MM.1S (cell line): ENCODE results near the gene CCDC178.

Experiments used
- DNase-seq: peaks from one replicate; pipeline ENCODE4 v3.0.0-alpha.2; 2015
- H2AFZ ChIP-seq: fragments of 300-600 bp; sonication (generic); 2 replicates; pipeline ENCODE4 v1.6.0; 2016; ENCODE audit warnings: antibody characterized with exemption, low read length
- H3F3A ChIP-seq: fragments of 300-600 bp; sonication (generic); 2 replicates; pipeline ENCODE4 v1.6.1; 2016; ENCODE audit warnings: mild to moderate bottlenecking, antibody characterized with exemption, low read length, moderate library complexity, mixed read lengths; ENCODE audit not compliant: insufficient read depth
- H3K27ac ChIP-seq: fragments of 300-600 bp; sonication (generic); 2 replicates; pipeline ENCODE4 v1.5.1; 2016; ENCODE audit warnings: mild to moderate bottlenecking, low read length
- H3K27me3 ChIP-seq: fragments of 300-600 bp; sonication (generic); replicated peaks from 2 replicates; pipeline ENCODE4 v1.6.0; 2016; ENCODE audit warnings: low read length; ENCODE audit not compliant: insufficient read depth
- H3K36me3 ChIP-seq: fragments of 300-600 bp; sonication (generic); replicated peaks from 2 replicates; pipeline ENCODE4 v1.6.1; 2016; ENCODE audit warnings: mild to moderate bottlenecking, low read length, mixed read lengths; ENCODE audit not compliant: insufficient read depth
- H3K4me1 ChIP-seq: fragments of 300-600 bp; sonication (generic); 2 replicates; pipeline ENCODE4 v1.6.1; 2016; ENCODE audit warnings: low read length, mixed read lengths
- H3K4me2 ChIP-seq: fragments of 300-600 bp; sonication (generic); 2 replicates; pipeline ENCODE4 v1.6.0; 2016; ENCODE audit warnings: low read depth, low read length
- H3K4me3 ChIP-seq: fragments of 300-600 bp; sonication (generic); 2 replicates; pipeline ENCODE4 v1.5.1; 2016; ENCODE audit warnings: low read length, mixed read lengths
- H3K79me2 ChIP-seq: fragments of 300-600 bp; sonication (generic); 2 replicates; pipeline ENCODE4 v1.6.1; 2016; ENCODE audit warnings: mixed run types, low read length, mixed read lengths
- H3K9ac ChIP-seq: fragments of 300-600 bp; sonication (generic); 2 replicates; pipeline ENCODE4 v1.6.1; 2016; ENCODE audit warnings: low read length, mixed read lengths
- H3K9me2 ChIP-seq: fragments of 300-600 bp; sonication (generic); replicated peaks from 2 replicates; pipeline ENCODE4 v1.6.1; 2016; ENCODE audit warnings: mild to moderate bottlenecking, low read length, mixed read lengths; ENCODE audit not compliant: insufficient read depth
- H3K9me3 ChIP-seq: fragments of 300-600 bp; sonication (generic); replicated peaks from 2 replicates; pipeline ENCODE4 v1.6.1; 2016; ENCODE audit warnings: mild to moderate bottlenecking, low read length, mixed read lengths; ENCODE audit not compliant: insufficient read depth
- H4K20me1 ChIP-seq: fragments of 300-600 bp; sonication (generic); 2 replicates; pipeline ENCODE4 v1.6.1; 2016; ENCODE audit warnings: mild to moderate bottlenecking, low read length, moderate library complexity, mixed read lengths; ENCODE audit not compliant: insufficient read depth
- EZH2 ChIP-seq: fragments of 300-600 bp; sonication (generic); optimal IDR thresholded peaks from 2 replicates; pipeline ENCODE3; 2017; ENCODE audit warnings: low read depth, mild to moderate bottlenecking, antibody characterized with exemption, low read length, mixed read lengths
- EZH2phosphoT487 ChIP-seq: fragments of 300-600 bp; sonication (generic); IDR thresholded peaks from 2 replicates; pipeline ENCODE4 v1.6.1; 2018; ENCODE audit warnings: antibody characterized with exemption, low read length
- TF ChIP-seq, protein P1 (sequence below): fragments of 300-600 bp; sonication (generic); IDR thresholded peaks from 2 replicates; pipeline ENCODE4 v1.5.1; 2016; ENCODE audit warnings: antibody characterized with exemption, low read length, mixed read lengths

The CCDC178 gene

DNA sequence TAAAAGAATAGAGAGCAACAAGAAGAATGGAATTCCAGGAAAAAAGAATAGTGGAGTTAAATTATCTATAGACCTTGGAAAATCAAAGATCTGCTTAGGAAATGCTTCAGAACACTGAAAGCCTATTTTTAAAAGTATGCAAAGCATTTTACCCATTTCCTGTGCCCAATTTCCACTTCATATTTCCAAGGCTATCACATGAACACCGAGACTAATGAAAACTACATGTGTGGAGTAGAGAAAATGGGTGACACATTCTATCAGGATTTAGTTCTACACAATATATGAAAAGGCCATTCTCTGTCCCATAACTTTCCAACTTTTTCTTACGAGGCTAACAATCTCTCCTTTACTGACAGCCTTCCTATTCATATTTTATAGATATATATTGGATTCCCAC, 279.4 kb downstream of the CCDC178 start:
- Histone ChIP-seq H3K9me3 (no peaks in the 10 kb centered on the region), H3K4me2 (no peak overlapping the region), H3K27me3 (no peaks in the 10 kb centered on the region), H3K4me1 (no peaks in the 10 kb centered on the region), H4K20me1 (no peaks in the 10 kb centered on the region), H3K4me3 (no peak overlapping the region), H3F3A (no peaks in the 10 kb centered on the region), H3K27ac (no peak overlapping the region), H2AFZ (no peak overlapping the region), H3K9ac (no peak overlapping the region), H3K9me2 (no peaks in the 10 kb centered on the region), H3K36me3 (no peaks in the 10 kb centered on the region), H3K79me2 (no peaks in the 10 kb centered on the region)
- TF ChIP-seq EZH2 (no peak), EZH2phosphoT487 (no peak)
- TF ChIP-seq, protein P1, sequence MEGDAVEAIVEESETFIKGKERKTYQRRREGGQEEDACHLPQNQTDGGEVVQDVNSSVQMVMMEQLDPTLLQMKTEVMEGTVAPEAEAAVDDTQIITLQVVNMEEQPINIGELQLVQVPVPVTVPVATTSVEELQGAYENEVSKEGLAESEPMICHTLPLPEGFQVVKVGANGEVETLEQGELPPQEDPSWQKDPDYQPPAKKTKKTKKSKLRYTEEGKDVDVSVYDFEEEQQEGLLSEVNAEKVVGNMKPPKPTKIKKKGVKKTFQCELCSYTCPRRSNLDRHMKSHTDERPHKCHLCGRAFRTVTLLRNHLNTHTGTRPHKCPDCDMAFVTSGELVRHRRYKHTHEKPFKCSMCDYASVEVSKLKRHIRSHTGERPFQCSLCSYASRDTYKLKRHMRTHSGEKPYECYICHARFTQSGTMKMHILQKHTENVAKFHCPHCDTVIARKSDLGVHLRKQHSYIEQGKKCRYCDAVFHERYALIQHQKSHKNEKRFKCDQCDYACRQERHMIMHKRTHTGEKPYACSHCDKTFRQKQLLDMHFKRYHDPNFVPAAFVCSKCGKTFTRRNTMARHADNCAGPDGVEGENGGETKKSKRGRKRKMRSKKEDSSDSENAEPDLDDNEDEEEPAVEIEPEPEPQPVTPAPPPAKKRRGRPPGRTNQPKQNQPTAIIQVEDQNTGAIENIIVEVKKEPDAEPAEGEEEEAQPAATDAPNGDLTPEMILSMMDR, result no peak
- no peak for DNase-seq

DNA sequence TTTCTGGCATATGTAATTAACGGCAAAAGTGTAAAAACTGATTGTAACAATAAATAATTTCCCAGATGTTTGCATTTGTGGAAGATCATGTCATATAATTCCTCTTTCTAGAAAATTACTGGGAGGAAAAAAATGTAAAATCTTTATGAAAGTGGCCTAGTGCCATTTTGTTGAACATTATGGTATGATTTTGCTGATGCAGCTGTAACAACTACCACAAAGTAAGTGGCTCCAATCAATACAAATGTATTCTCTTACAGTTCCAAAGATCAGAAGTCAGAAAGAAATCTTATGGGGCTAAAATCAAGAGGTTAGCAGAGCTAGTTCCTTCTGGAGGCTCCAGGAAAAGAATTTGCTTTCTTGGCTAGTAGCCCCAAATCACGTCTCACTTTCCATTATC, 281.4 kb downstream of the CCDC178 start:
- Histone ChIP-seq H2AFZ (no peak overlapping the region), H3K27ac (no peak overlapping the region)

DNA sequence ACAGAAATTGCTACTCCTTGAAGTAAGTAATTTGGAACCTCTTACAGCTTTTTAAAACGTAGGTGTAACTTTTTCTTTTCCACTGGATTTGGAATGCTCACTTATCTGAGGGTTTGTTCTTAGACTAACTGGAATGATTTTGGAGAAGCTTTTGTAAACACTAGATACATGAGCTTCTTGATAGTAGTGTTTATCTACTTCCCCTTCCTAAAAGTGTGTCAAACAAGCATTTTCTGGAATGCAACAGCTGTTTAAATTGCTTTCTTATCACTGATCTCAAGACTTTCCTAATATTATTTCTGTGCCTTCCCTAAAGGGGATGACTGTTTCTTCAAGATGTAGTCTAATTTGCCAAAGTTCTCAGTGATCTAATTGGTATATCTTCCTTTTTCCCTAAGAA, 282.6 kb downstream of the CCDC178 start:
- Histone ChIP-seq H3K4me2 (no peak overlapping the region), H2AFZ (no peak overlapping the region), H3K27ac (no peak overlapping the region), H3K36me3 (no peaks in the 10 kb centered on the region), H3K4me1 (no peaks in the 10 kb centered on the region), H3K79me2 (no peaks in the 10 kb centered on the region), H3K9me3 (no peaks in the 10 kb centered on the region), H3K4me3 (no peak overlapping the region), H3K9ac (no peak overlapping the region), H3F3A (no peaks in the 10 kb centered on the region), H4K20me1 (no peaks in the 10 kb centered on the region), H3K9me2 (no peaks in the 10 kb centered on the region), H3K27me3 (no peaks in the 10 kb centered on the region)
- TF ChIP-seq EZH2phosphoT487, result no peak
- no peak for TF ChIP-seq EZH2
- TF ChIP-seq, protein P1, result no peak
- no peak for DNase-seq

More for the DNA sequence above, 281.4 kb downstream of the CCDC178 start:
- Histone ChIP-seq H3K4me2 (no peak overlapping the region), H4K20me1 (no peaks in the 10 kb centered on the region), H3K79me2 (no peaks in the 10 kb centered on the region), H3K36me3 (no peaks in the 10 kb centered on the region), H3K4me3 (no peak overlapping the region), H3K9me3 (no peaks in the 10 kb centered on the region), H3K4me1 (no peaks in the 10 kb centered on the region), H3K9ac (no peak overlapping the region), H3K9me2 (no peaks in the 10 kb centered on the region), H3K27me3 (no peaks in the 10 kb centered on the region), H3F3A (no peaks in the 10 kb centered on the region)
- DNase-seq, result no peak
- TF ChIP-seq EZH2 (no peak), EZH2phosphoT487 (no peak)
- TF ChIP-seq, protein P1, result no peak
